Right cardiac atrium (tissue), 5 donors: Measurements from ENCODE around the gene ZNF740. TPM values are rescaled to one million over a fixed set of nuclear protein-coding genes. Genes with fewer than 3 reads are reported as not detected.

ENCODE experiments used
- ATAC-seq, 2 donors: fragments of 200-7000 bp; cut with Tn5 transposase; one replicate each; pipeline versions ENCODE4 v1.8.0 to v1.9.1; 2020; ENCODE audit warnings: moderate library complexity in 2 of 2, mild to moderate bottlenecking in 1 of 2
- DNase-seq, 3 donors: peaks; one replicate each; pipeline ENCODE4 v3.0.0-alpha.2; 2020
- H3K27ac ChIP-seq: one replicate; pipeline ENCODE4 v1.5.1; 2013; ENCODE audit warnings: mild to moderate bottlenecking, low read length, control low read depth, moderate library complexity
- H3K27me3 ChIP-seq: one replicate; pipeline ENCODE4 v1.6.1; 2013; ENCODE audit not compliant: control insufficient read depth, insufficient read depth
- H3K4me1 ChIP-seq: one replicate; pipeline ENCODE4 v1.6.1; 2013; ENCODE audit warnings: low read length; ENCODE audit not compliant: control insufficient read depth, insufficient read depth
- H3K4me3 ChIP-seq: one replicate; pipeline ENCODE4 v1.5.1; 2013; ENCODE audit warnings: low read length, control low read depth
- H3K9me3 ChIP-seq: one replicate; pipeline ENCODE4 v1.6.1; 2013; ENCODE audit warnings: low read length; ENCODE audit not compliant: control insufficient read depth
- WGBS: extraction: QIAGEN DNeasy Blood & Tissue Kit; methylation state at CpG from one replicate; pipeline ENCODE4 v1.1.7; 2013; 5-methylcytosine and 5-hydroxymethylcytosine counted together
- intact Hi-C, 4 donors: fragments of 100-400 bp; cut with DNase I; formaldehyde crosslinking; loops; one replicate each; pipeline versions ENCODE4 v1.11.0 to v1.14.0; 2022 to 2023
- polyA plus RNA-seq: library from polyadenylated mRNA; stranded (reverse); fragments of 200-250 nt; gene quantifications from one replicate; pipeline ENCODE4 v1.2.3, GENCODE V29; 2013
- total RNA-seq, 4 donors: library from RNA; stranded (reverse); fragmentation: NEBNext Ultra II Directional; extraction: Animal tissue kit (Norgen Biotek cat#: 25700); gene quantifications; one replicate each; pipeline ENCODE4 v1.2.1, GENCODE V29; 2021
- donor health status: healthy with polysubstance abuse.
- donor health status: DM: no; HTN: yes; CAD: no.
- donor health status: DM: no; HTN: no; CAD: no.
- donor health status: DM: no; HTN: yes; CAD: no; lungs with severe emphysema.
- donor health status: DM: yes; HTN: yes; CAD: no.

Gene ZNF740
- total and polyA plus RNA-seq, 5 donors, result 5.3 to 29.9 (median 17.0) TPM

DNA sequence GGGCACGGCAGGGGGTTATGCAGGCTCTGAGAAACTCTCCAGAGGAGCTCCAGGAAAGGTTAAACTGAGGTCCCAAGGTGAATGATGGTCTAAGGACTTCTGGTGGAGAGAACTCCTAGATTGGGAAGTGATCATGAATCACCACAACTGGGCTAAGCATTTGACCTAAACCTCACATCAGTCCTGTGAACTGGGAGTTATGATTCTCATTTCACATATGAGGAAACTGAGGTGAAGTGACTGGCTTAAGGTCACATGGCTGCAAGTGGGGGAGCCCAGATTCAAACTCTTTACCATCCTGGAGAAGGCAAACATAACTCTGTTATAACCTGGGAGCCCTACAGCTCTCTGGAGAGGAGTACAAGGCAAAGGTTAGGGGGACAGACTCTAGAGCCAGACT is 47.3 kb downstream of the ZNF740 start:
- Histone ChIP-seq H3K27ac (no peak overlapping the region), H3K27me3 (no peaks in the 10 kb centered on the region), H3K4me1 (peaks cover 12% of the 10 kb centered on the region), H3K9me3 (no peaks in the 10 kb centered on the region), H3K4me3 (no peak overlapping the region)
- no peak for DNase-seq
- ATAC-seq, result no peak
- intact Hi-C loops, result no loop called here
- WGBS, result 92% methylated on average over 1 of the region's 1 CpG

DNA sequence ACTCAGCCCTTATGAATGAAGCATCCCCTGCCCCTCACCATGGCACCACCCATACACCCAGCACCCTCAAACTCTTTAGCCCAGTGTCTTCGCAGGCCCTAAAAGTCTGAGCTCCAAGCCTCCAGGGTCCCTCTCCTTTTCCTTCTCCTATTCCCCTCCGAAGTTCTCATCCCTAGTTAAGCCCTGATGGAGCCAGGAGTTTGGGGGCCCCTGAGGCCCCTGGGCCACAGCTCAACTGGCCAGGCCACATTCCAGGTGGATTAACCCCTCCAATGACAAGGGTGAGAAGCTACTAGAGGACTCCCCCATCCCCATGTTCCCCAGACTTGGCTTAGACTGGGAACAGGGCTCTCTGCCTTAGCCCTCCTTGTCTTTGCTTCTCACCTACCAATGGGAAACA is 48.9 kb downstream of the ZNF740 start:
- H3K27me3 ChIP-seq, result no peaks in the 10 kb centered on the region
- 88% methylated on average over 2 of the region's 2 CpGs for WGBS
- H3K27ac ChIP-seq, result no peak overlapping the region
- no peak for DNase-seq
- no peak for ATAC-seq
- no peak overlapping the region for H3K4me3 ChIP-seq
- no peaks in the 10 kb centered on the region for H3K9me3 ChIP-seq
- intact Hi-C loops, result no loop called here
- peaks cover 16% of the 10 kb centered on the region for H3K4me1 ChIP-seq

DNA sequence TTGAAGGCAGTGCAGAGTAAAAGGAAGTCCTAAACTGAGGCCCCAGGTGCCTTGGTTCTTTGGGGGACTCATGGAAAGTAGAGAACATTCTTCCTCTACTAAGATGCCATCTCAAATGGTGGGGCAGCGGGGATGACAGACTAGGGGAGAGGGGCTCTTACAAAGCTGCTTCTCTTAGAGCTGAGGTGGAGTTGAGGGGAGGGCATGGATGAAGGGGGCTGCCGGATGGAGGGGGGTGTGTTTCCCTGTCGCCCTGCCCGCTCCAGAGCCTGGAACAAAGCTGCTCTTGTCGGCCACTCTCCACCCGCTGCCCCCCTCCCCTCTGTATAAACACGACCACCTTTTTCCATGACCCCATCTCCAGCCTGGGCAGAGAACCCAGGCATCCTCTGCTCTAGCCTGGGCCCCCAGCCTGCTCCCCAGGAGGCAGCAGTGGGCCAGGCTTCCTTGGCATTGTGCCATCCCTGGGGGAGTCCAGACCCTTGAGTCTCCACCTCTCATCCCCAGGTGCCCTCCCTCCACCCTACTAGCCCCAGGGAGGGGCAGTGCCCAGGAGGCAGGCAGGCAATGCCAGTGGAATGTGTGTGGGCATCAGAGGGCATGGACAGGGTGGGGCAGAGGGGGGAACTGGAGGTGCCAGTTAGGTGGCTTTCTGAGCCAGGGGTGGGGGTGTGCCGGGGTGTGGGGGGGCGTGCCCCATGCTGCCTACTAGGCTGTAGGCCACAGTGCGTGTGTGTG is 49.8 kb downstream of the ZNF740 start:
- H3K27me3 ChIP-seq, result no peaks in the 10 kb centered on the region
- no peak for DNase-seq
- H3K4me3 ChIP-seq, result no peak overlapping the region
- H3K27ac ChIP-seq, result no peak overlapping the region
- peaks cover 16% of the 10 kb centered on the region for H3K4me1 ChIP-seq
- no peak for ATAC-seq
- intact Hi-C loops, result no loop called here
- WGBS, result 84% methylated on average over 10 of the region's 10 CpGs
- no peaks in the 10 kb centered on the region for H3K9me3 ChIP-seq

DNA sequence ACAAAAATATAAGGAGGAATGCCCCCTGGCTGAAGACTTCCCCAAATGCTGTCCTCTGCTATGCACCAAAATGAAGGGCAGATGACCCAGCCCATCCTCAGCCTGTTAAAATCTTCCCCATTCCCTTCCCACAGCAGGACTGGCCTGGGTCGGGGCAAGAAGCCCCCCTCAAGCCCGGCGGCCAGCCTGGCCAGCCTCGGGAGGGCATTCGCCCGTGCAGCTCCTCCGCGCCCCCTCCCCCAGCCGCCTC is 51.1 kb downstream of the ZNF740 start:
- WGBS, result 4% methylated on average over 9 of the region's 9 CpGs
- ATAC-seq (no peak), DNase-seq (no peak)
- Histone ChIP-seq H3K4me1 (peaks cover 15% of the 10 kb centered on the region), H3K4me3 (peak overlapping the region; percentile 77), H3K9me3 (no peaks in the 10 kb centered on the region), H3K27ac (peak overlapping the region; percentile 81), H3K27me3 (no peaks in the 10 kb centered on the region)
- intact Hi-C loops, result no loop called here

DNA sequence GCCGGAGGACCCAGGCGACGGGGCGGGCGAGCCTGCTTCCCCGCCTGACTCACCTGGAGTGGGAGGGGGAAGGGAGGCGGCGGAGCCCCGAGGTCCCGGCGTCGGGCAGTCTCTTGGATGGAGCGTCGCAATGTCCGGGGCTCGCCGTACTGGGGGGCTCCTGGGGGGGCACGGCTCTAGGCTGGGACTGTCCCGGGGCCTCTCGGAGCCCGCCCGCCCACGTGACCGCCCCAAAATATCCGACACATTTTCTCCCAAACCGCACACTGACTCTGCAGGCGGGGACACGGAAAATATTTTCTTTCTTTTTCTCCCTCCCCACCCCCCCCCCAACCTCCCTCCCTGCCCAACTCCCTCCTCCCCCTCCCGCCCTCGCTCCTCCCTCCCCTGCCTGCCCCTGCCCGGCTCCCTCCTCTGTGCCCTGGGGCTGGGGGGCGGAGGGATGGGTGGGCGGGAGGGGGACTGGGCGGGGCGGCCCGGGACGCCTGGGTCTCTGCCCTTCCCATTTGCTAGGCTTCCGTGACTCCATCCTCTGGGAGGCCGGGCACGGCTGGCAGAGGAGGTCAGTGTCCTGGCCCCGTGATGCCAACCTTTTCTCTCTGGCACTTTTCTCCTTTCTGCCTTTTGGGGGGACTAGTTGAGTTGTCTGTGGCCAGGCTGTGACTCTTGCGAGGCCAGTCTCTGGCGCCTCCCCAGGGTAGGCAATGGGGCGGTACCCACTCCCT is 51.6 kb downstream of the ZNF740 start, which contains the start of gene RARG:
Gene RARG, minus strand, starts transcription at position 289 of the 725 bp plus-strand sequence. CDS start 4,664 bp downstream, outside the sequence.
- Histone ChIP-seq H3K27ac (peak within 1 kb of the TSS; percentile 81), H3K27me3 (no peaks in the 10 kb centered on the region), H3K4me1 (peaks cover 15% of the 10 kb centered on the region), H3K4me3 (peak within 1 kb of the TSS; percentile 77), H3K9me3 (no peaks in the 10 kb centered on the region)
- DNase-seq (peak; percentile 68 to 92 (median 86)), ATAC-seq (peak; percentile 79 to 81)
- intact Hi-C loops, result no loop called here
- WGBS, result 1% methylated on average over 44 of the region's 44 CpGs

DNA sequence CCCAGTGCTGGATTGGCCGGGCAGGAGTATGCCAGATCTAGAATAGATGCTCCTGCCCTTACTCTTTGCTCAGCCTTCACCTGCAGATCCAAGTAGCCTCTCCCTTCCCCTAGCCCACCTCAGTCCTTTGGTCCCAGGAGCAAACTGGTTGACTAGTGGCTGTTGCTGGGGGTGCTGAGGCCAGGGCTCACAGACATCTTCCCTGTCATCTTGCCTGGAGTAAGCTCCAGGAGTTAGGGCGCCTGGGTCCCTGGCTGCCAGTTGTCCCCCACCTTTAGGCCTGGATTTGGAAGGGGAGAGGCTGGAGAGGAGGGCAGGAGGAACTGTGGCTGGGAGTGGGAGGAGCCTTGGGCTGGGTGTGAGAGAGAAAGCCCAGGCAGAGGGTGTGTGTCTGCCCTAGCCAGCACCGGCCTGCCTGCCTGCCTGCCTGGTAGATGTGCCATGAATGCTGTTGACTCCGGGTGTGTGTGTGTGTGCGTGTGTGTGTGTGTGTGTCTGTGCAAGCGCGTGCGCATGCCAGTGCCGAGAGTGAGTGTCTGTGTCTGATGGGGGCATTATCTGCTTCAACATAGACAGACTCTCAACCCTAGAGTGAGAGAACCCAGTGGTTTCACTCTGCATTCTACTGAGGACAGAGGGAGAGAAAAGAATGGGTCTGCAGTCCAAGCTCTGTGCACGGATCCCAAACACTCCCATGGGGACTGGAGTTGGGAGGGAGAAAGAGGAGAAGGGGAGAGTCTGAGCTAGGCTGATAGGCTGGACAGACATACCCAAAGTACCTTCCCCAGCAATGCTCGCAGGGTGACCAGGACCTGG is 52.3 kb downstream of the ZNF740 start:
- DNase-seq (peak; percentile 70 to 90 (median 88)), ATAC-seq (peak; percentile 78 to 81)
- 26% methylated on average over 11 of the region's 11 CpGs for WGBS
- intact Hi-C loops, result no loop called here
- Histone ChIP-seq H3K27ac (peak overlapping the region; percentile 62), H3K9me3 (no peaks in the 10 kb centered on the region), H3K4me3 (peak overlapping the region; percentile 77), H3K4me1 (peaks cover 15% of the 10 kb centered on the region), H3K27me3 (no peaks in the 10 kb centered on the region)

DNA sequence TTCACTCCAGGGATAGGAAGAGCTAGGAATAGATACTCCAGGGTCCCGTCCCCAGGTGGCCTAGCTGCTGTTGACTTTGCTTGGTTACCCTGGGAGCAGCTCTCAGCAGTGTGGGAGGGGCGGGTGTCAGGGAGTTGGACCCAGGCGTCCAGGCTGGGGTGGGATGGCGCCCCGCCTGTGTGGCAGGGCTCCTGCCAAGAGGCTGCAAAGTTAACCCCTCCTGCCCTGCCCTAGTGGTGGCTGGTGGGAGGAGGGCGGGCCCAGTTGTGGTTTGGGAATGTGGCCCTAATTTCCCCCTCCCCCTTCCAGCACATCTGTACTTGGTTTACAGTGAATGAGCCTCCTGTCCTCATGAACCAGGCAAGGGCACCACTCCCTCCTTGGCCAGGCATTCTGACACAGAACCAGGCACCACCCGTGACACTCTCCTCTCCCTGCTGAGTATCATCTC is 53.2 kb downstream of the ZNF740 start:
- intact Hi-C loops, result no loop called here
- ATAC-seq (peak in 1 of 2 donors; percentile 3), DNase-seq (peak in 2 of 3 donors; percentile 80 to 82)
- Histone ChIP-seq H3K27ac (peak overlapping the region; percentile 16), H3K9me3 (no peaks in the 10 kb centered on the region), H3K4me3 (no peak overlapping the region), H3K27me3 (no peaks in the 10 kb centered on the region), H3K4me1 (peaks cover 15% of the 10 kb centered on the region)
- WGBS, result 43% methylated on average over 7 of the region's 7 CpGs

DNA sequence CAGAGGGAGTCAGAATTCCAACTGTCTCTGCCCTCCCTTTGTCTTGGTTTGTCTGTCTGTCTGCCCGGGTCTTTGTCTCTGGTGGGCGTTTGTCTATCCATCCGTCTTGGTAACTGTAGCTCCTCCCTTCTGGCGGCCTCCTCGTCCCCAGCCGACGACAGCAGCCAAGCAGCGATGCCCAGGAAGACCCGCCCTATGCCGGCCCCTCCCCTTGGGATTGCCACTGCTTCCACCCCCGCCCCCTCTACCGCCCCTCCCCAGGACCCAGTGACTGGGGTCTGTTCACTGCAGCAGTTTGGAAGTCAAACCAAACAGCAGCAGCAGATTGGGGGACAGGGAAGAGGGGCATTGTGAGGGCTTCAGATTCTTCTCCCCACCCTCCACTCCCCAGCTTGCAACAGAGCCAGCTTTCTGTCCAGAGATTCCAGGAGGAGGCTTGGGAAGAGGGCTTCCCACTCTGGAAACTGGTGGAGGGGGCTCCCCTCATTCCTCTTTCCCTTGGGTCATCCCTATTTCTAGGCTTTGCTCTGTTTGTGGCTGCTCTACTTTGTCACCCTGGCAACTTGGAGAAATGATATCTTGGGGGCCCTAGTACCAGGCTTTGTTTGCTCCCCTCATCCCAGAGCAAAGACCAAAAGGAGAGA is 53.9 kb downstream of the ZNF740 start:
- intact Hi-C loops, result no loop called here
- Histone ChIP-seq H3K9me3 (no peaks in the 10 kb centered on the region), H3K27me3 (no peaks in the 10 kb centered on the region), H3K4me3 (no peak overlapping the region), H3K27ac (no peak overlapping the region), H3K4me1 (peaks cover 15% of the 10 kb centered on the region)
- ATAC-seq (peak; percentile 30 to 47), DNase-seq (peak; percentile 72 to 92 (median 89))
- 5% methylated on average over 12 of the region's 12 CpGs for WGBS

DNA sequence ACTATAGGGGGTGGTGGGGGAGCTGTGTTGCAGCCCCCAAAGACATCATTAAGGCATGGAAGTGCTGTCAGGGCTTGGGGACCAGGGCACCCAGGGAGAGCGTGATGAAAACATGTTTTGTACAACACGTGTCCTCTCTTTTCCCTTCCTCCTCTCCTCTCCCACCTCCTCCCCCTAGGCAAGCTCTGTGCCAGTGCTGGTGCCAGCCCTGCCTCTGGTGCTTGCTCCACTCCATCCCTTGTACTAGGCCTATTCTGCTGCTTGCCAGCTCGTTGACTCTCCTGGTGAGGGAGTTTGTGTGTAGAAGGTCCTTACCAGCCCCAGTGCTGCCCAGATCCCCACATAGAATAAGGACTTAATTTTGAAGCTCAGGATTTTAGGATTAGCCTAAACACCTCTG is 54.6 kb downstream of the ZNF740 start:
- WGBS, result 51% methylated on average over 3 of the region's 3 CpGs
- H3K4me1 ChIP-seq, result peaks cover 15% of the 10 kb centered on the region
- no peak overlapping the region for H3K27ac ChIP-seq
- no peak overlapping the region for H3K4me3 ChIP-seq
- DNase-seq (no peak), ATAC-seq (no peak)
- no peaks in the 10 kb centered on the region for H3K9me3 ChIP-seq
- intact Hi-C loops, result no loop called here
- H3K27me3 ChIP-seq, result no peaks in the 10 kb centered on the region

DNA sequence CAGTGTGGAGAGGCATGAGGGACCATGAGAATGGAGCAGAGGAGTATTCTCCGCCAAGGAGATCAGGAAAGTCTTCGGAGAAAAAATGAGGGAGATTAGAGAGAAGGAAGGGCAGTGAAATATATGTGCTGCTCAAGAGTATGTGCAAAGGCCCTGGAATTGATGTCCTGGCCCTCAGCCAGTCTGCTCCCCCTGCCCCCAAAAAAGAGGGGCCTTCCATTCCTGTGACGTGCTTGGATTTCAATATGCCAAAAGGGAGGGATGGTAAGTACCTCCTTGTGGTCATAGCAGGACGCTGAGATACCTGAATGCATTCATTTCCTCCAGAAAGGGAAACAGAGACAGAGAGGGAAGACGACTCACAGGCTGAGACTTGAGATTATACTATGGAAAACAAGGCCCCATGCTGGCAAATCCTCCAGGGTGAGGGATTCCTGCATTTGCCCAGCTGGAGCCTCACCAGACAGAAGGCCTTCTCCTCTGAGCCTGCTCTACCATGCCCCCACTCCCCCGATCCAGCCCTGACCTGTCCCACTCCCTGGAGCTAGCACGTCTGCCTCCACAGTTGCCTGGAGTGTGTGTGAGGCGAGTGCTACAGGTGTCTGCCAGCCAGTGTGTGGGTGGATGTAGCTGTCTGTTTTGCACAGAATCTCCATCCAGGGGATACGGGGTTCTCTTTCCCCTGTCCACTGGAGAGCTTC is 55.4 kb downstream of the ZNF740 start:
- H3K4me3 ChIP-seq, result no peak overlapping the region
- DNase-seq (no peak), ATAC-seq (no peak)
- no peaks in the 10 kb centered on the region for H3K9me3 ChIP-seq
- 73% methylated on average over 9 of the region's 9 CpGs for WGBS
- H3K27me3 ChIP-seq, result no peaks in the 10 kb centered on the region
- no peak overlapping the region for H3K27ac ChIP-seq
- peaks cover 15% of the 10 kb centered on the region for H3K4me1 ChIP-seq
- intact Hi-C loops, result no loop called here
